ENCODE data around the gene RAD51D.
"Not testable (repeated sequence)": the region's sequence is repeated elsewhere in the genome, so short reads cannot be mapped to it uniquely, and the experiment has no call there.

RAD51D gene

GRCh38 chr17:35065880-35066279 is 53.8 kb downstream of the RAD51D start:
- no peak for DNase-seq (ENCODE audit: low spot score)

- DNase-seq (ENCODE audit: low spot score), result no peak
These were observed 55.0 kb downstream of the RAD51D start for GRCh38 chr17:35064516-35065215.

- DNase-seq (ENCODE audit: low spot score), result peak; percentile 97
These were observed 56.0 kb downstream of the RAD51D start, which contains the start of gene RFFL for GRCh38 chr17:35063514-35064223. Gene RFFL (minus strand): TSS chr17:35063707. CDS start chr17:35026553, 37,154 bp downstream.

GRCh38 chr17:35062308-35062707 is 57.4 kb downstream of the RAD51D start:
- DNase-seq (ENCODE audit: low spot score), result no peak

GRCh38 chr17:35057332-35057915 is 62.2 kb downstream of the RAD51D start:
- DNase-seq (ENCODE audit: low spot score), result no peak

- no peak for DNase-seq (ENCODE audit: low spot score)
These were observed 63.6 kb downstream of the RAD51D start for GRCh38 chr17:35056013-35056412.

- DNase-seq (ENCODE audit: low spot score), result no peak
These were observed 66.5 kb downstream of the RAD51D start for GRCh38 chr17:35053204-35053603.

- no peak for DNase-seq (ENCODE audit: low spot score)
These were observed 66.9 kb downstream of the RAD51D start for GRCh38 chr17:35052780-35053179.

GRCh38 chr17:35052241-35052610 is 67.4 kb downstream of the RAD51D start:
- DNase-seq (ENCODE audit: low spot score), result no peak

- DNase-seq (ENCODE audit: low spot score), result no peak
These were observed 68.0 kb downstream of the RAD51D start for GRCh38 chr17:35051579-35052240.

GRCh38 chr17:35051183-35051578 is 68.5 kb downstream of the RAD51D start:
- DNase-seq (ENCODE audit: low spot score), result no peak

- no peak for DNase-seq (ENCODE audit: low spot score)
These were observed 69.5 kb downstream of the RAD51D start for GRCh38 chr17:35050170-35050569.

- DNase-seq (ENCODE audit: low spot score), result no peak
These were observed 70.8 kb downstream of the RAD51D start for GRCh38 chr17:35048685-35049379.

GRCh38 chr17:35046740-35047283 is 72.8 kb downstream of the RAD51D start:
- no peak for DNase-seq (ENCODE audit: low spot score)

- DNase-seq (ENCODE audit: low spot score), result no peak
These were observed 73.4 kb downstream of the RAD51D start for GRCh38 chr17:35046245-35046644.

GRCh38 chr17:35045458-35045979 is 74.1 kb downstream of the RAD51D start:
- DNase-seq (ENCODE audit: low spot score), result not testable (repeated sequence)

- DNase-seq (ENCODE audit: low spot score), result no peak
These were observed 75.5 kb downstream of the RAD51D start for GRCh38 chr17:35044181-35044580.
